OCI-LY7 (cell line): Measurements from ENCODE around the gene HCAR3. TPM values are rescaled to one million over a fixed set of nuclear protein-coding genes. Genes with fewer than 3 reads are reported as not detected.
A peak's percentile ranks its signal among the peaks of the same experiment; 100 is the strongest.

Experiments used
- BruUV-seq: library from RNA; stranded (reverse); fragments of 400-500 nt; replicated peaks from 2 replicates; lab custom pipeline; 2021; lab: Mats Ljungman, UMichigan
- CTCF ChIA-PET: fragments of 300-600 bp; sonication (Branson Sonifier 250); formaldehyde crosslinking; loops from one replicate; lab custom pipeline; 2022; ENCODE audit warnings: antibody characterized with exemption; ENCODE audit not compliant: unreplicated experiment; lab: Charles Lee
- POLR2A ChIA-PET: fragments of 300-600 bp; sonication (Branson Sonifier 250); formaldehyde crosslinking; loops from one replicate; lab custom pipeline; 2022; ENCODE audit warnings: antibody characterized with exemption; lab: Charles Lee
- DNase-seq: peaks from one replicate; pipeline ENCODE4 v3.0.0-alpha.2; 2015; ENCODE audit warnings: low spot score
- H2AFZ ChIP-seq: fragments of 200-600 bp; sonication (generic), shearing (Covaris generic); 2 replicates; pipeline ENCODE4 v1.6.1; 2014; ENCODE audit warnings: mild to moderate bottlenecking, antibody characterized with exemption, low read length, moderate library complexity
- H3K27ac ChIP-seq: fragments of 200-600 bp; sonication (generic); 2 replicates; pipeline ENCODE4 v1.5.1; 2014; ENCODE audit warnings: mixed run types, low read depth, mild to moderate bottlenecking, moderate library complexity, low read length, inconsistent platforms; ENCODE audit not compliant: poor library complexity, severe bottlenecking
- H3K36me3 ChIP-seq: fragments of 200-600 bp; sonication (generic); 2 replicates; pipeline ENCODE4 v1.6.1; 2014; ENCODE audit warnings: mild to moderate bottlenecking, antibody characterized with exemption, low read length, moderate library complexity, mixed read lengths; ENCODE audit not compliant: insufficient read depth
- H3K4me1 ChIP-seq: fragments of 200-600 bp; sonication (generic); 2 replicates; pipeline ENCODE4 v1.5.1; 2014; ENCODE audit warnings: mild to moderate bottlenecking, low read length; ENCODE audit not compliant: insufficient read depth, poor library complexity, severe bottlenecking
- H3K4me2 ChIP-seq: fragments of 200-600 bp; sonication (generic); 2 replicates; pipeline ENCODE4 v1.6.1; 2014; ENCODE audit warnings: mild to moderate bottlenecking, low read length
- H3K4me3 ChIP-seq: fragments of 200-600 bp; sonication (generic); 2 replicates; pipeline ENCODE4 v1.5.1; 2014; ENCODE audit warnings: mild to moderate bottlenecking, low read depth, low read length; ENCODE audit not compliant: poor library complexity, severe bottlenecking
- H3K79me2 ChIP-seq: fragments of 200-600 bp; sonication (generic); 2 replicates; pipeline ENCODE4 v1.6.1; 2016; ENCODE audit warnings: low read depth, mild to moderate bottlenecking, low read length, moderate library complexity, mixed read lengths; ENCODE audit not compliant: insufficient read depth
- H3K9me2 ChIP-seq: fragments of 200-600 bp; sonication (generic); 2 replicates; pipeline ENCODE4 v1.6.1; 2016; ENCODE audit warnings: mild to moderate bottlenecking, low read length, mixed read lengths; ENCODE audit not compliant: insufficient read depth
- H3K9me3 ChIP-seq: fragments of 200-600 bp; sonication (generic); 2 replicates; pipeline ENCODE4 v1.6.1; 2014; ENCODE audit warnings: mild to moderate bottlenecking, mixed run types, low read length, mixed read lengths
- H4K20me1 ChIP-seq: fragments of 200-600 bp; sonication (generic); 2 replicates; pipeline ENCODE4 v1.6.1; 2014; ENCODE audit warnings: mild to moderate bottlenecking, antibody characterized with exemption, low read length, moderate library complexity, mixed read lengths; ENCODE audit not compliant: insufficient read depth
- CTCF ChIP-seq: fragments of 200-600 bp; sonication (generic); conservative IDR thresholded peaks from 2 replicates; pipeline ENCODE4 v1.5.1; 2014; ENCODE audit warnings: mild to moderate bottlenecking, antibody characterized with exemption, low read length, moderate library complexity, mixed read lengths
- EZH2phosphoT487 ChIP-seq: fragments of 200-600 bp; sonication (generic); IDR thresholded peaks from 2 replicates; pipeline ENCODE4 v1.6.1; 2018; ENCODE audit warnings: low read depth, borderline replicate concordance, mild to moderate bottlenecking, mixed run types, antibody characterized with exemption, low read length, moderate library complexity, mixed read lengths
- intact Hi-C: fragments of 100-400 bp; cut with micrococcal nuclease; formaldehyde crosslinking; loops from one replicate; pipeline ENCODE4 v1.10.0; 2022; ENCODE audit not compliant: unreplicated experiment
- total RNA-seq, 2 experiments: library from RNA; depleted of rRNA in 1 of 2; stranded (reverse); fragments of >200 nt in 1 of 2; shearing (Covaris generic) in 1 of 2; gene quantifications; 2 replicates each; pipeline ENCODE4 v1.2.3, GENCODE V29; 2014 to 2022

HCAR3 gene
- total RNA-seq, 2 experiments from 2014 or later: not detected

GRCh38 chr12:122724641-122725243 lies 8.1 kb upstream of the HCAR3 start:
- intact Hi-C loops: no loop called here
- TF ChIP-seq EZH2phosphoT487: no peak
- TF ChIP-seq CTCF: no peak
- ChIA-PET POLR2A (interaction anchor here (0.6 kb wide), 1 partner anchor 516 kb away, joined by 5 read pairs; no protein-coding TSS in a partner anchor), CTCF (interaction anchor here (0.6 kb wide), 1 partner anchor 401 kb away, joined by 3 read pairs; no protein-coding TSS in a partner anchor)
- peak; percentile 67 for DNase-seq
- Histone ChIP-seq H3K4me3 (no peak overlapping the region), H3K9me3 (no peaks in the 10 kb centered on the region), H3K79me2 (no peaks in the 10 kb centered on the region), H3K9me2 (no peaks in the 10 kb centered on the region), H3K27ac (peak overlapping the region; percentile 7), H3K36me3 (no peaks in the 10 kb centered on the region), H3K4me2 (peak overlapping the region; percentile 46), H2AFZ (peak overlapping the region; percentile 86; the same call in 1 of the 2 replicates), H3K4me1 (peaks cover 28% of the 10 kb centered on the region), H4K20me1 (no peaks in the 10 kb centered on the region)
- no TSS peak for BruUV-seq

- POLR2A ChIA-PET: interaction anchor here (0.7 to 1.2 kb wide), 2 partner anchors 11 to 63 kb away, joined by 3 read pairs; no protein-coding TSS in a partner anchor
- intact Hi-C loops: no loop called here
- CTCF ChIA-PET: no interaction called here
Measured at GRCh38 chr12:122722387-122722786, 5.8 kb upstream of the HCAR3 start.

More at GRCh38 chr12:122722387-122722786, 5.8 kb upstream of the HCAR3 start:
- Histone ChIP-seq H3K27ac (no peak overlapping the region), H3K4me1 (peaks cover 28% of the 10 kb centered on the region), H4K20me1 (no peaks in the 10 kb centered on the region), H3K4me3 (no peak overlapping the region), H2AFZ (peak overlapping the region; percentile 4; the same call in 1 of the 2 replicates), H3K9me2 (no peaks in the 10 kb centered on the region), H3K4me2 (no peak overlapping the region), H3K9me3 (no peaks in the 10 kb centered on the region), H3K79me2 (no peaks in the 10 kb centered on the region), H3K36me3 (no peaks in the 10 kb centered on the region)
- no TSS peak for BruUV-seq
- DNase-seq: no peak
- TF ChIP-seq CTCF (no peak), EZH2phosphoT487 (no peak)
